Right lobe of liver (tissue), 6 donors: ENCODE results near the gene CAMK2D. TPM values are rescaled to one million over a fixed set of nuclear protein-coding genes. Genes with fewer than 3 reads are reported as not detected.

Experiments
- ATAC-seq, 4 donors: fragments of 200-7000 bp; cut with Tn5 transposase; one replicate each; pipeline ENCODE4 v1.9.1; 2020; ENCODE audit warnings: mild to moderate bottlenecking in 4 of 4, moderate library complexity in 4 of 4
- DNase-seq, 3 donors: peaks; one replicate each; pipeline ENCODE4 v3.0.0-alpha.2; 2020
- H3K27ac ChIP-seq, 3 donors: fragments of 200-600 bp; one replicate each; pipeline ENCODE4 v1.8.0; 2022
- H3K27me3 ChIP-seq, 2 donors: fragments of 200-600 bp; one replicate each; pipeline ENCODE4 v1.8.0; 2022
- H3K36me3 ChIP-seq, 4 donors: fragments of 200-600 bp; sonication (generic) in 1 of 4; one replicate each; pipeline versions ENCODE4 v1.5.1 to v1.8.0; 2017 to 2022; ENCODE audit warnings: control low read depth in 1 of 4
- H3K4me1 ChIP-seq, 4 donors: fragments of 200-600 bp; sonication (generic) in 1 of 4; one replicate each; pipeline versions ENCODE4 v1.5.1 to v1.8.0; 2017 to 2022; ENCODE audit warnings: control low read depth in 1 of 4
- H3K4me3 ChIP-seq, 3 donors: fragments of 200-600 bp; one replicate each; pipeline ENCODE4 v1.8.0; 2022
- H3K9me3 ChIP-seq, 4 donors: fragments of 200-600 bp; sonication (generic) in 1 of 4; one replicate each; pipeline versions ENCODE4 v1.5.1 to v1.8.0; 2017 to 2022; ENCODE audit warnings: control low read depth in 1 of 4
- POLR2A ChIP-seq: fragments of 450-650 bp; IDR thresholded peaks from one replicate; pipeline ENCODE4 v1.6.1; 2017; ENCODE audit warnings: antibody characterized with exemption, mild to moderate bottlenecking
- WGBS: methylation state at CpG from one replicate; pipeline ENCODE4 v1.1.6; 2018; ENCODE audit warnings: low coverage, low lambda C conversion rate; ENCODE audit not compliant: insufficient coverage; ENCODE audit errors: missing lambda C conversion rate; 5-methylcytosine and 5-hydroxymethylcytosine counted together
- intact Hi-C, 2 donors: fragments of 100-400 bp; cut with DNase I; formaldehyde crosslinking; loops; one replicate each; pipeline versions ENCODE4 v1.11.2 to v1.14.1; 2022
- total RNA-seq, 6 experiments: library from RNA; depleted of rRNA in 2 of 6; stranded (reverse); fragments of >200 nt in 2 of 6; fragmentation: NEBNext Ultra II Directional in 3 of 6; extraction: Animal tissue kit (Norgen Biotek cat#: 25700) in 3 of 6; gene quantifications; one replicate each; pipeline versions ENCODE4 v1.1.0 to v1.2.4, GENCODE V29; 2016 to 2023
- TF ChIP-seq, protein P1 (sequence below), 4 donors: fragments of 200-600 bp in 3 of 4; fragments of 450-650 bp in 1 of 4; IDR thresholded peaks; one replicate each; pipeline versions ENCODE4 v1.5.1 to v1.8.0; 2016 to 2022; ENCODE audit warnings: antibody characterized with exemption in 4 of 4, mild to moderate bottlenecking in 2 of 4
- donor health status: DM: no; HTN: yes; CAD: no.
- donor health status: DM: no; HTN: no; CAD: no.
- donor health status: DM: no; HTN: no; CAD: no.
- donor health status: DM: no; HTN: yes; CAD: no.
- donor health status: DM: no; HTN: yes; CAD: no.

The CAMK2D gene
- total RNA-seq, 6 experiments from 2014 or later, result 17.0 to 30.6 (median 22.6) TPM

DNA sequence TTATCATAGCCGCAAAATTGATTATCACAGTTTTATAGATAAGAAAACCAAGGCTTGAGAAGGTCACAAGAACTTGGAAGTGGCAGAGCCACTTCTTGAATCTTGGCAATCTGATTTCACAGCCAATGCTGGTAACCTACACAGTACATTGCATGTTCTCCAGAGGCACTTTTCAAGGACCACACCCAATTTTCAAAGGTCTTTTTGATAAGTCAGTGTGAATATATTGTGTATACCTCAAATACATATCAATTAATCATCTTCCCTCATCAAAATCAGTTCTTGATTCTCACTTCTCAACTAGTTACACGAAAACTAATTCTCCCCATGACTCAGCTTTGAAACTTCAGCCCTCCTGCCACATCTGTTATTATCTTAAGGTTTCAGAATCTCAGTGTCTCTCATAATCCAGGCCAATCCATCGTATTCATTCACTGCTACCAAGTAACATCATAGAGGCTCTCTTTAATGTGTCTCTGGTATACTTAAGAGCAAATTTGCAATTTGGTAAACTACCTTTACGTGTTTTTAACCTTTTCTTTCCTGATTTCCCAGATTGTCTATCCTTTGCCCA is 16.8 kb downstream of the CAMK2D start:
- no peak for DNase-seq
- intact Hi-C loops, result no loop called here
- Histone ChIP-seq H3K27ac (no peak overlapping the region), H3K4me3 (no peak overlapping the region), H3K4me1 (peaks cover 0 to 18% (median 0%) of the 10 kb centered on the region in 4 donors), H3K36me3 (no peaks in the 10 kb centered on the region), H3K27me3 (no peaks in the 10 kb centered on the region), H3K9me3 (no peaks in the 10 kb centered on the region)
- 92% methylated on average over 4 of the region's 4 CpGs for WGBS
- ATAC-seq, result no peak
- TF ChIP-seq, protein P1, sequence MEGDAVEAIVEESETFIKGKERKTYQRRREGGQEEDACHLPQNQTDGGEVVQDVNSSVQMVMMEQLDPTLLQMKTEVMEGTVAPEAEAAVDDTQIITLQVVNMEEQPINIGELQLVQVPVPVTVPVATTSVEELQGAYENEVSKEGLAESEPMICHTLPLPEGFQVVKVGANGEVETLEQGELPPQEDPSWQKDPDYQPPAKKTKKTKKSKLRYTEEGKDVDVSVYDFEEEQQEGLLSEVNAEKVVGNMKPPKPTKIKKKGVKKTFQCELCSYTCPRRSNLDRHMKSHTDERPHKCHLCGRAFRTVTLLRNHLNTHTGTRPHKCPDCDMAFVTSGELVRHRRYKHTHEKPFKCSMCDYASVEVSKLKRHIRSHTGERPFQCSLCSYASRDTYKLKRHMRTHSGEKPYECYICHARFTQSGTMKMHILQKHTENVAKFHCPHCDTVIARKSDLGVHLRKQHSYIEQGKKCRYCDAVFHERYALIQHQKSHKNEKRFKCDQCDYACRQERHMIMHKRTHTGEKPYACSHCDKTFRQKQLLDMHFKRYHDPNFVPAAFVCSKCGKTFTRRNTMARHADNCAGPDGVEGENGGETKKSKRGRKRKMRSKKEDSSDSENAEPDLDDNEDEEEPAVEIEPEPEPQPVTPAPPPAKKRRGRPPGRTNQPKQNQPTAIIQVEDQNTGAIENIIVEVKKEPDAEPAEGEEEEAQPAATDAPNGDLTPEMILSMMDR (IDR thresholded peaks at IDR 0.05), result no peak
- TF ChIP-seq POLR2A, result no peak

DNA sequence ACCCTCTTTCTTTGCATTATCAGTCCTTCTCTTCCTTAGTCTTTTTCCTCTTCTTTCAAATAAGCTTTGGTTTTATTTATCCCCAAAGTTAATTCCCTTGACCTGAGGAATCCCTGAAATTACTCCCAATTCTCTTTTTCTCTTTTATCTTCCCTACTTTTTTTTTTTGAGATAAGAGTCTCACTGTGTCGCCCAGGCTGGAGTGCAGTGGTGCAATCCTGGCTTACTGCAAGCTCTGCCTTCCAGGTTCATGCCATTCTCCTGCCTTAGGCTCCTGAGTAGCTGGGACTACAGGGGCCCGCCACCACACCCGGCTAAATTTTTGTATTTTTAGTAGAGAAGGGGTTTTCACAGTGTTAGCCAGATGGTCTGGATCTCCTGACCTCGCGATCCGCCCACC is 17.8 kb downstream of the CAMK2D start:
- 86% methylated on average over 4 of the region's 6 CpGs for WGBS
- H3K4me3 ChIP-seq, result no peak overlapping the region
- TF ChIP-seq POLR2A, result no peak
- TF ChIP-seq, protein P1 (IDR thresholded peaks at IDR 0.05), result no peak
- H3K9me3 ChIP-seq, result no peaks in the 10 kb centered on the region
- peak in 2 of 4 donors; percentile 52 to 59 for ATAC-seq
- H3K27me3 ChIP-seq, result no peaks in the 10 kb centered on the region
- H3K4me1 ChIP-seq, result peaks cover 0 to 18% (median 0%) of the 10 kb centered on the region in 4 donors
- intact Hi-C loops, result no loop called here
- no peak overlapping the region for H3K27ac ChIP-seq
- DNase-seq, result no peak
- H3K36me3 ChIP-seq, result no peaks in the 10 kb centered on the region

DNA sequence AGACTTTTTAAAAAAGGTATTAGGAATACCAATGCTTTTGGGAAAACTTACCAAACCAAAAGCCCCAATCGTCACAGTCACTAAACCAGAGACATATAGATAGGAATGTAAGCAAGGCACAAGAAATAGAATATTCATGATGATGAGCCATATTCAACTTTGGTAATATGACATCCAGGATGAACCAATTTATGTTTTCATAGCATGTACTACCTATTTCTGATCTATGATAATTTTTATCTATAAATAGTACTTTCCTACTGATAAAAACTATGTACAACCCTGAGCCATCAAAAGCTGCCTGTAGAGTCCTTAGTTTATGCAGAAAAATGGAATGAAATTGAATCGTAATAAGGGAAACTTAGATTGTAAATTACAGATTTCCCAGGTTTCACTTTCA is 18.9 kb downstream of the CAMK2D start:
- Histone ChIP-seq H3K9me3 (no peaks in the 10 kb centered on the region), H3K4me3 (no peak overlapping the region), H3K4me1 (peaks cover 0 to 18% (median 0%) of the 10 kb centered on the region in 4 donors), H3K36me3 (no peaks in the 10 kb centered on the region), H3K27me3 (no peaks in the 10 kb centered on the region), H3K27ac (no peak overlapping the region)
- intact Hi-C loops, result no loop called here
- no peak for ATAC-seq
- 85% methylated on average over 2 of the region's 2 CpGs for WGBS
- TF ChIP-seq, protein P1 (IDR thresholded peaks at IDR 0.05), result no peak
- no peak for TF ChIP-seq POLR2A
- DNase-seq, result no peak

DNA sequence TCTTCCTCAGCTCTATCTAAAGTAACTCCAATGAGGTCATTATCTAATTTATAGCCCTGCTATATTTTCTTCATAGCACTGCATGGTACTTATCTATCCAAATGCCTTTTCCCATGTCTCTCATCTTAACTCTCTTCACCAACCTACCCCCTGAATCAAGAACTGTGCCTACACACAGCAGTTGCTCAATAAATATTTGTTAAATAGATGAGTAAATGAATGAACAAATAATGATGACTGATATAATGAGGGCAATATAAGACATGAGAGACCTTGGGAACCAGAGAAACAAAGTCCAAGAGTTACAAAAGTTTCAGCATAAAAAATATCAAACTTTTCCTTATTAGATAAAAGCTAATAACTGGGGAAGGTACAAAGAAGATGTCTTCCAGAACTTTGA is 19.6 kb downstream of the CAMK2D start:
- H3K9me3 ChIP-seq, result no peaks in the 10 kb centered on the region
- intact Hi-C loops, result no loop called here
- H3K27me3 ChIP-seq, result no peaks in the 10 kb centered on the region
- TF ChIP-seq POLR2A, result no peak
- TF ChIP-seq, protein P1 (IDR thresholded peaks at IDR 0.05), result no peak
- peaks cover 0 to 18% (median 0%) of the 10 kb centered on the region in 4 donors for H3K4me1 ChIP-seq
- H3K4me3 ChIP-seq, result no peak overlapping the region
- no peak overlapping the region for H3K27ac ChIP-seq
- DNase-seq (no peak), ATAC-seq (peak in 2 of 4 donors; percentile 23 to 74)
- no peaks in the 10 kb centered on the region for H3K36me3 ChIP-seq
